GM21786 (cell line): ENCODE results near the gene PDE3A.
"Not testable (repeated sequence)": the region's sequence is repeated elsewhere in the genome, so short reads cannot be mapped to it uniquely, and the experiment has no call there.

ENCODE experiments used
- ATAC-seq: cut with Tn5 transposase; IDR thresholded peaks from one replicate; pipeline ENCODE4 v1.9.1; 2021; ENCODE audit not compliant: unreplicated experiment

PDE3A gene

DNA sequence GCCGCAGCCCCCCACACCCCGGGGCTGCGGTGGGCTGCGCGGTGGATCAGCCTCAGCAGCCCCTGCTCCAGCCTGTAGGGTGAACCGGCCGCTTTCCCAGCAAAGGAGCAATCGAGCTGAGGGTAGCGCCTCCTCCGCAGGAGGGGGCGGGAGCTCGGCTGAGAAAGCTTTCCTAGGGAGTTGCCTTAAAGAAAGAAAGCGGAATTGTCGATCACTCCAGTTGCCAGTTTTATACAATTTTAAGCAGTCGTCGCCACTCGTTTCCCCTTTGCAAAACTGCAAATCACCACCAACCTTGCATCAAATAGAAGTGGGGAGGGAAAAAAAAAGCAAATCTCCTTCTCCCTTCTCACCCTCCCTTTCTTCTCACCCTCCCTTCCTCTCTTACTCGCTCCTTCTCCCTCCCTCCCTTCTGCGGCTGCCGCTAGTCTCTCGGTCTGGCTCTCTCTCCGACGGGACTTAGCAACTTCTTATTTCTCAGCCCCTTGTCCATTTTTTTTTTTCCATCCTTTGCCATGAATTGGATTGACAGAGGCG lies at the start of gene PDE3A:
TSS of gene PDE3A (plus strand) at position 424 of the 537 bp plus-strand sequence. CDS start 748 bp downstream, outside the sequence.
- no peak for ATAC-seq

DNA sequence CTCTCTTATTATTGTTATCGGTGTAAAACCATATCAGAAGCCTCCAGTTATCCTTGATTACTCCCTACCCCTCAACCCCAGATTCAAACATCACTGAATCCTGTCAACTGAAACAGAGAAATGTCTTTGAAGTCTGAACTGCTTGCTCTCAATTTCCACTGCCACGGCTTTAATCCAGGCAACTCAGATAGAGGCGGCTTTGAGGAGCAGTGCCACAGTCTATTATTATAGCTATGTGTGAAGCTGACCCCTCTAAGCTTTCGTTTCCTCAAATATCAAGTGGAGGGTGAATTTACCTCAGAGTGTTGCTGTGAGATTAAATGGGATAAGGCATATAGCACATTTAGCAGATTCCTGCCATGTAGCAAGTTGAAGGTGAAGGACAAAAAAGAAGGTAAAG lies 49.0 kb upstream of the PDE3A start:
- no peak for ATAC-seq

DNA sequence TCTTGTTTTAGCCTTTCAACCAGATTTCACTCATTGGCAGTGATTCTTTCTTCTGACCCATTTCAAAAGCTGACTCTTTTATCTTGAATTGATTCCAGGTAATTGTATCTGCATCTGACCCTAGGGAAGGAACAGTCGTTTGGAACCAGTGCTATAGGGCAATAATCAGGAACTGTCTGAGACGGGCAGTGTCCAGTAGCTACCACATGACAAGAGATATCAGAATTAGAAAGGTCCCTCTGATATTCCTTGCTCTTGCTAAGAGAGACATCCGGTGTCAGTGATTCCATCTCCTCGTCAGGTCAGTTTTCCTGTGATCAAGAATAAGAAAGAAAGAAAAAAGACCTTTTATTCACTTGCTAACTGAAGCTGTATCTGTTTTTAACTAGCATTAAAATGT lies 47.8 kb upstream of the PDE3A start:
- ATAC-seq, result no peak

DNA sequence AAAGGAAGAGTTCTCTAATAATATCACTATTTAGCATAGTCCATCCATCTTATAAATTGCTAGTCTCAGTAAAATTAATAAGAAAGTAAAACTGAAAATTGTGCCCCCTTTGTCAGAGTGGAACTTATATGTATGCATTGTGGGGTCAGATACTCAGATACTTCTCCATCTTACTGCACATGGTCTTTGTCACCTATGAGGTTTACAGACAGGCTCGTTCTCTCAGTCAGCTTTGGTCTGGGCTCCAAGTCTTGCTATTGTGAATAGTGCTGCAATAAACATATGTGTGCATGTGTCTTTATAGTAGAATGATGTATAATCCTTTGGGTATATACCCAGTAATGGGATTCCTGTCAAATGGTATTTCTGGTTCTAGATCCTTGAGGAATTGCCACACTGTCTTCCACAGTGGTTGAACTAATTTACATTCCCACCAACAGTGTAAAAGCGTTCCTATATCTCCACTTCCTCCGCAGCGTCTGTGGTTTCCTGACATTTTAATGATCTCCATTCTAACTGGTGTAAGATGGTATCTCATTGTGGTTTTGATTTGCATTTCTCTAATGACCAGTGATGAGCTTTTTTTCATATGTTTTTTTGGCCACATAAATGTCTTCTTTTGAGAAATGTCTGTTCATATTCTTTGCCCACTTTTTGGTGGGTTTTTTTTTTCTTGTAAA lies 37.4 kb upstream of the PDE3A start:
- ATAC-seq, result not testable (repeated sequence)

DNA sequence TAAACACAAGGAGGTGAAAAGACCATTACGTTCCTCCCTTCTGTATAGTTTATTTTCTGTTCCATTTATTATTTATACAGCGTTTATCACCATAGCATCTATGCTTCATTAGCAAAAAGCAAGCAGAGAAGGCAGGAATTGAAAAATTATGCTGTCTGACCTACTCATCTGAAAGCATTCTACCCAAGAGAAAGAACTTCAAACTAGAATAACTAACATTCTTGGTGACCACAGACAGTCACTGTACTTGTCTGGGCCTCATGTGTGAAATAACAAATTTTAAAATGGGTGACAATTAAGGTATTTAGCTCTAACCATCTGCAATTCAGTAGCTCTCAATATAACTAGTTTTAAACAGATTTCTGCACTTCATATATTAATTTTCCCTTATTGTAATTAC lies 29.3 kb upstream of the PDE3A start:
- ATAC-seq, result no peak

DNA sequence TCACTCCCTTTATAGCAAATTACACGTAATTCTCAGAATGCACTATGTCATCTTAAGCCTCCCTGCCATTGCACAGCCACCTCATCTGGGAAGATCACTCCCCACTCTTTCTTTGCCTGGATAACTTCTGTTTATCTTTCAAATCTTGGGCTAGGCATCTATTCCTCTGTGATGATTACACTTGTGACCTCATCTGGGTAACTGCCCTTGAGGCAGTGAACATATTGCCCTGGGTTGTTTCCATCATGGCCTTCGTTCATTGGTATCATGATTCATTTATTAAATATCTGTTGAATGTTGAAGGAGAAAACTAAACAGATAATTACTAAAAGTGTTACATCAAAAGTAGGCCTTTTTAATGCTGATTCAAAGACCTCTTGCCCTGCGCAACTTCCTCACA lies 26.2 kb upstream of the PDE3A start:
- no peak for ATAC-seq

DNA sequence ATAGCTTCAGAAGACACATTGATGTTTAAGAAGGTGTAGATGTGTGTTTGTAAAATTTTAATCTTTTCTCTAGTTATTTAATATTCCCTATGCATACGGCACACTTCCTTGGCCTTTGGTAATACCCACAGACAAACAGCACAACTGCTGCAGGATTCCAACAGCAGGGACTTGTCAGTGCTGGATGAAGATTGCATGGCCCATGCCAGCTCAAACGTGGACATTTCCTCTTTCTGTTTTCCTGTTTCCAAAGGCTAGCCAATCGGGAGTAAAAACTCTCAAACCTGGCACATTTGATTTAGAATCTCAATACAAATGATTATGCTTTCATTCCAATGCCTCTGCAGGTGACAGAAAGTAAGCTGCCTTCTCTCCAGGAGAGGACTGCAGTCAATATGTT lies 22.5 kb upstream of the PDE3A start:
- ATAC-seq, result no peak

DNA sequence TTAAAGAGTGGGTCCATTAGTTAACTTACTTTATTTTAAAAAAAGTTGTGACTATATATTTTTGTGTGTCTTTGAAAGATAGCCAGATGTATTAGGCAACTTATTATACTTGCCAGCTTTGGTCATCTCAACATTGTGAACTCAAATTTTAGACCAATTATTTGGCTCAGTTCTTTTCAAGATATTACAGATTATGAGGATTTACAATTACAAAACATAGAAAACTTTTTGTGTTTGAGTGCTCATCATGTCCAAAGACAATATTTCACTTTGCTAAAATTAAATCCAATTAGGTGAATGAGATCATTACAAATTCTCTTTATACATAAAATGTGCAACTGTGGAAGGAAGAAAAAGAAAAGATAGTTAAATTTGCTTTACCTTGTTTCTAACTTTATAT lies 18.3 kb upstream of the PDE3A start:
- no peak for ATAC-seq

DNA sequence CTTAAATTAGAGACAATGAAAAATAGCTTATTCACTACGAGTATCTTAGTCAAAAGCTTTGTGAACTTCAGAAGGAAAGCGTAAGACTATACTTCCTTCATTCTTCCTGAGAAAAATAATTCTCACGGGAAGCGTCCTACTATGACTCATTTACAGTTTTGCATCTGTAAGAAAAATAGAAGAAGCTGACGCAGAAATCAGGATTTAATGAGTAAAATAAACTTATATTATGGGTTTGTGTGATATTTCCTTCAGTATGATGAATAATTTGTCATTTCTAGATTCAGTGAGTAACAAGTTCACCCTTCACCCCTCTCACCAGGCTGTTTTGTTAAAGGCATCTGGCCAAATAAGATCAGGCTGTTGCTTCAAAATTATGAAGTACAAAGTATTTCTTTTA lies 17.8 kb upstream of the PDE3A start:
- ATAC-seq, result no peak

DNA sequence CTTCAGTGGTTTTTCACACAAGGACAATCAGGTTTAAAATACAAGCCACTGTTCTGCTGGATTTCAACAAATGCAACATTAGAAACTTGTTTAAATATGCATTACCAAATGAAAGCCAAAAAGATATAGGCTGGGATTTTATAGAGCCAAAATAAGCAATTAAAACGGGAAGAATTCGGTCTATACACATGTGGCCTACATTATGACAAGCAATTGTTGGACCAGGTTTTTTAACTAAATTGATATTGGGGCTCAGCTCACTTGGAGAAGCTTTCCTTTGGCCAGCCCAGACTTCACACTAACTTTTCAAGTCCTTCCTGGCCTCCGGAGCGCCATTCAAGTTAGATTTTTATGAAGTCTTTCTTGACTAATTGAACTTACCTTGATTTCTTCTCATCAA lies 16.9 kb upstream of the PDE3A start:
- ATAC-seq, result no peak

DNA sequence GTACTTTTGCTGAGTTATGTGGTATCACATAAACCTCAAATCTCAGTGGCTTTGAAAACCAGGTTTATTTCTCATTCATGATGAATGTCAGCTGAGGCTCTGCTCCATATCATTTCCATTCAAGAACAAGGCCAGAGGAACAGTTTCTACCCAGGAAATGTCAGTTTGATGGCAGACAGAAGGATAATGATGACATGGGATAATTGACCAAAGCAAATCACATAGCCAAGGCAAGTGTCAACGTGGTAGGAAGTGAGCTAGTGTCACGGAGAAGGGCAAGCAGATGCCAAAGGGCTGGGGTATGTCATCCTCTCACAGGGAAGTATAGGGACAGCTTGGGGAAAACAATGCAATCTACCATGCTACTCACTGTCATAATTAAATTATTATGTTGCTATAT lies 12.3 kb upstream of the PDE3A start:
- no peak for ATAC-seq

DNA sequence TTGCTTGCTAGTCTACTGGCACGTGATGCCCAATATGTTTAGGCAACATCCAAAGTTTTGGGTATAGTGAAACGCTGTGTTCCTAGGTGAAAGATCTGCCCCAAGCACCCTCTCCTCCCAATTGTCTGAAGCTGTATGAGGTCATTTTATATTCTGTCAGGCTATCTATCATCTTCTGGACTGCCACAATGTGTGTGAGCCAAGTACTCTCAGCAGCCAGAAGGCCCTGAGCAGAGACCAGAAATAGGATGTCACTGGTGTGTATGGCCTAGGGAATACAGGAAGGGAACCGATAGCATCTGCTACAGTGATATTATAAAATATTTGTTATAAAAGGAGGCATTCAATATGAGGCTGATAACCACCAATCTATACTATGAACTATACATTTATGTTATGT lies 7.9 kb upstream of the PDE3A start:
- no peak for ATAC-seq

DNA sequence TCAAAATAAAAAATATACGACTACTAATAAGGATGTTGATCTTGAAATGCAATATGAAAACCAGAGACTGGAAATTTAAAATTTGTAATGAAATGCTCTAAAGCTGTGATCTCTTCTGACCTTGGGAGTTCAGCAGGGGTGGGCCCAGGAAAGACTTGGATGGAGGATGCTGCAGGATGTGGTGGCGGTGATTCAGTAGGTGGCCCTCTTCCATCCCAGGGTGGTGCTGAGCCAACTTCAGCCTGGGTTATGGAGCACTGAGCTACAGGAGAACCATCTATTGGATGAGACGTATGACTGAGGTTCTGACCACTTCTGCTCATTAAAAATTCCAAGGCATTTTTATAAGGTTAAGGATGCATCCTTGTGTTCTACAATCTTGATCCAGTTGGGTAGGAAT lies 6.9 kb upstream of the PDE3A start:
- no peak for ATAC-seq

DNA sequence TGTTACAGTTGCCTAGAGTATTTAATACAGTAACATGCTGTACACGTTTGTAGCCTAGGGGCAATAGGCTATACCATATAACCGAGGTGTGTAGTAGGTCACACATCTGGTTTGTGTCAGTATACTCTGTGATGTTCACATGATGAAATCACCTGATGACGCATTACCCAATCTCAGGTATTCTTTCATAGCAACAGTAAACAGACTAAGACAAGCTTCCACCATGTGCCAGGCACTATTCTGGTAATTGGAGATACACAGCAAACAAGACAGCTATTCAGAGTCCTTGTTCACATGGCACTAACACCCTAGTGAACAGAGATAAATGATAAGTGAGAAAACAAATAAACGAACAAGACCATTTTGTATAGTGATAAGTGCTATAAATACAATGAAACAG lies 3.8 kb upstream of the PDE3A start:
- no peak for ATAC-seq

DNA sequence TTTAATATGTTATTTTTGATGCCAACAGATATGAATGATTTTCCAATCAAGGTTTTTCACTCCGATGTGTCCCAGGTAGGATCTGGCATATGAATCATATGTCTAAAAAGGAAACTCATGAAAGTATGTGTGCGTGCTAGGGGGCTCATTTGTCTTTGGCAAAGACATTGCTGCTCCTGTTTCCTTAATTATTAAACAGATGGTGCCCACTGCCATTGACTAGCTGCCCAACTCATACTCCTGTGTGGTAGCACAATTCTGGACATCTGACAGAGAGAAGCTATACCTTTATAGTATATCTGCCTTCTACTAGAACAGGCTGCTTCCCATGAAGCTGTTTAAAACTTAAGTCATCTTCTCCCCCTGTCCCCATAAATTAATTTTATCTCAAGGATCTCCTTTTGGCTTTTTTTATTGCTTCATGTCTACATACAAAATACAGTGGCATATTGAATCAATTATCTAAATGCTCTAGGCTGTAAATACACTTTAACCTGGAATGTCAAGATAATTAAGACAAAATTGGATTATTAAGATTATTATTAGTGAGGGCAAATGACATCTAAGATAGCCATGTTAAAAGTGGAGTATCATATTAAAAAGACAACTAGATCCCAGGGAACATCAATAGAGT lies 1.4 kb upstream of the PDE3A start:
- ATAC-seq, result no peak

DNA sequence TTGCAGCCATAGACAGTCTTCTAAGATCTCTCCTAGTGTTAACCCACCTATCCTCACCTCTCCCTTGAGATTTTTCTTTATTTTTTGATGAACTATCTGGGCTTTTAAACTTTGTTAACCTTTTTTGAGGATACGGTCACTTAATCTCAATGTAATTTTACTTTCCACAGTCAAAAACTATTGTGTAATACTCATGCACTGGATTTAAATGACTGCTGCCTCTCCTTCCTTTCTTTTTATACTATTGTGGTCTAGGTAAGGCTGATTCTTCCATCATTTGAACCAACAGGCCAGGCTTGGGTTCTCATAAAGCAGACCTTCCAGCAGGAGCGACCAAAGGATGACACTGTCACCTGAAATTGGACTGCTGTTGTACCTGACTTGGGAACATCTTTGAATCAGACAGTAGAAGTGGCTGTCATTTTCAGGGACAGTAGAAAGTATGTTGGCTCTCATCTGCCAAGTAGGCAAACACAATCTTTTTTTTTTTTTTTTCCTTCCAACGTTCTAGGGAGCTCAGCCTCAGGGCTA lies 689 bp upstream of the PDE3A start:
- no peak for ATAC-seq

DNA sequence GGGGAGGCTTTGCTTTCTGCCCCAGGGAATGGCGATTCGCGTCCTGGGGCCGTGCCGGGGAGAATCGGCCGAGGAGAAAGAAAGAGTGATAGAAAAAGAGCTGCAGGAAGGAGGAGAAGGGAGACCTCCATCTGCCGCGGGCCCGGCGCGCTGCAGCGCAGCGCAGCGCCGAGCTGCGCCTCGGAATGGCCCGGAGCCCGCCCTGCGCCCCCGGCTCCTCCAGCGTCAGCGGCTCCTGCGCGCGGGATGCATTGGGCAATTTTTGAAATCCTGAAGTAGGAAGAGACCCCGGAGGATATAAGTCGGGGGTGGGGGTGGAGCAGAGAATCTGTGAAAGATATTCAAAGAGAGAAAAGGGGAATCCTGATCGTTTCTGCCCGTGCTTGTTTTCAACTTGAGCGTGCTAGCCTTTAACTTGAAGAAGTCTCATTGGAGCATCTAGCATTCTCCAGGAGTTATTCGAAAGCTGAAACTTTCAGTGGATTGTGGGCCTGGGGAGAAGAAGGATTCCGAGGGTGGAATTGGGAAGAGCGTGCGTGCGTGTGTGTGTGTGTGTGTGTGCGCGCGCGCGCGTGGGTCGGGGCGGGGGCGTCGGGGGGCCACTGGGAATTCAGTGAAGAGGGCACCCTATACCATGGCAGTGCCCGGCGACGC lies 441 bp downstream of the PDE3A start:
- ATAC-seq, result no peak

DNA sequence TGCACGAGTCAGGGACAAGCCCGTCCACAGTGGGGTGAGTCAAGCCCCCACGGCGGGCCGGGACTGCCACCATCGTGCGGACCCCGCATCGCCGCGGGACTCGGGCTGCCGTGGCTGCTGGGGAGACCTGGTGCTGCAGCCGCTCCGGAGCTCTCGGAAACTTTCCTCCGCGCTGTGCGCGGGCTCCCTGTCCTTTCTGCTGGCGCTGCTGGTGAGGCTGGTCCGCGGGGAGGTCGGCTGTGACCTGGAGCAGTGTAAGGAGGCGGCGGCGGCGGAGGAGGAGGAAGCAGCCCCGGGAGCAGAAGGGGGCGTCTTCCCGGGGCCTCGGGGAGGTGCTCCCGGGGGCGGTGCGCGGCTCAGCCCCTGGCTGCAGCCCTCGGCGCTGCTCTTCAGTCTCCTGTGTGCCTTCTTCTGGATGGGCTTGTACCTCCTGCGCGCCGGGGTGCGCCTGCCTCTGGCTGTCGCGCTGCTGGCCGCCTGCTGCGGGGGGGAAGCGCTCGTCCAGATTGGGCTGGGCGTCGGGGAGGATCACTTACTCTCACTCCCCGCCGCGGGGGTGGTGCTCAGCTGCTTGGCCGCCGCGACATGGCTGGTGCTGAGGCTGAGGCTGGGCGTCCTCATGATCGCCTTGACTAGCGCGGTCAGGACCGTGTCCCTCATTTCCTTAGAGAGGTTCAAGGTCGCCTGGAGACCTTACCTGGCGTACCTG lies 1.1 kb downstream of the PDE3A start:
- ATAC-seq, result no peak

DNA sequence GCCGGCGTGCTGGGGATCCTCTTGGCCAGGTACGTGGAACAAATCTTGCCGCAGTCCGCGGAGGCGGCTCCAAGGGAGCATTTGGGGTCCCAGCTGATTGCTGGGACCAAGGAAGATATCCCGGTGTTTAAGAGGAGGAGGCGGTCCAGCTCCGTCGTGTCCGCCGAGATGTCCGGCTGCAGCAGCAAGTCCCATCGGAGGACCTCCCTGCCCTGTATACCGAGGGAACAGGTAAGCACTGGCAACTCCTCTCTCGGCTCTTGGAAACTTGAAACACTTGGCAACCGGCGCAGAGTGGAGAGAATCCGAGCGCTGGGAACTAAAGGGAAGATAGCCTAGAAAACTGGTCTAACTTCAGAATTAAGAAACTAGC lies 1.7 kb downstream of the PDE3A start:
- no peak for ATAC-seq

DNA sequence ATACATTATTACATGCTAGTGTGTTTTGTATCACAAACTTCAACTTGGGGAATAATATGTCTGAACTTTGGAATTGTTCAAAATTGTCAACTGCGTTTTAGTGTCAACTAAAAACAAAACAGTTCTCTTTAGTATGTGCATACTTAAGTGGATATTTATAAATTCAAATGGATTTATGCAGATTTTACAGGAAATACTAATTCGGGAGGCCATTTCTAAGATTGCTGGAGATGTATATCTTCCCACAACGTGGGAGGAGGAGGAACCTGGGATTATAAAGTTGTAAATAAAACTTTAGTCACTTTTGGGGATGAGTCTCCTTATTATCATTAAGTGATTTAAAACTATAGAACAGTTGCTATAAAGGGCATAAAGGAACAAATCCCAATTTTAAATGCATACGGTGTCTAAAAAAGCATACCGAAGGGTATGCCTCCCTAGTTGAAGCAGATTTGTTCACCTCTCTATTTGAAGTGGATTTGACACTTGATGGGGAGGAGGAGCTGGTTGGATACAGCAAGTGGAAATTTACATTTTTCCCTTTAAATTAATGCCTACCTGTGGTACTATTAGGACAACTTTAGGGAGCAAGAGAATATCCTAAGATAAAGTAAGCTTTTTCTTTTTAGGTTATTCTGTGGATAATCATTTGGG lies 2.7 kb downstream of the PDE3A start:
- ATAC-seq, result no peak
